B cell (primary cell): ENCODE results near the gene LIG4. TPM values are rescaled to one million over a fixed set of nuclear protein-coding genes. Genes with fewer than 3 reads are reported as not detected.

ENCODE experiments used
- ATAC-seq: fragments of 200-7000 bp; cut with Tn5 transposase; one replicate; pipeline ENCODE4 v1.10.0; 2021; ENCODE audit warnings: low read depth, mild to moderate bottlenecking, moderate number of reproducible peaks, moderate library complexity
- CTCF ChIA-PET: fragments of 350-600 bp; sonication (Branson Sonifier 250); formaldehyde crosslinking; loops from one replicate; lab custom pipeline; 2021; ENCODE audit warnings: antibody characterized with exemption, inconsistent platforms; lab: Charles Lee
- POLR2A ChIA-PET: fragments of 350-600 bp; sonication (Branson Sonifier 250); formaldehyde crosslinking; loops from one replicate; lab custom pipeline; 2021; ENCODE audit warnings: antibody characterized with exemption; lab: Charles Lee
- DNase-seq: peaks from one replicate; pipeline ENCODE4 v3.0.0; 2013
- H2AFZ ChIP-seq: 2 replicates; pipeline ENCODE4 v1.6.1; 2012; ENCODE audit warnings: mild to moderate bottlenecking, low read depth, low read length; ENCODE audit not compliant: insufficient read depth, poor library complexity, severe bottlenecking
- H3K27ac ChIP-seq, 2 donors: 1 replicate in 1 of 2; 2 replicates in 1 of 2; pipeline ENCODE4 v1.5.1; 2012 to 2013; ENCODE audit warnings: low read length in 2 of 2, mild to moderate bottlenecking in 2 of 2, moderate library complexity in 1 of 2
- H3K27me3 ChIP-seq, 4 experiments: fragments of 200-600 bp in 1 of 4; sonication (generic) in 1 of 4; replicated peaks in 1 of 4; 1 replicate in 2 of 4; 2 replicates in 2 of 4; pipeline versions ENCODE4 v1.6.1 to v1.7.0; 2013 to 2016; ENCODE audit warnings: low read length in 3 of 4, mild to moderate bottlenecking in 2 of 4, mixed read lengths in 1 of 4, moderate library complexity in 1 of 4; ENCODE audit not compliant: insufficient read depth in 4 of 4, control insufficient read depth in 3 of 4; ENCODE audit errors: control extremely low read depth in 1 of 4
- H3K36me3 ChIP-seq, 2 experiments: replicated peaks in 1 of 2; 1 replicate in 1 of 2; 2 replicates in 1 of 2; pipeline versions ENCODE4 v1.6.1 to v1.7.1; 2013; ENCODE audit warnings: low read length in 1 of 2; ENCODE audit not compliant: insufficient read depth in 2 of 2, control insufficient read depth in 1 of 2; ENCODE audit errors: control extremely low read depth in 1 of 2, extremely low read depth in 1 of 2
- H3K4me1 ChIP-seq, 2 donors: fragments of 200-600 bp in 1 of 2; sonication (generic) in 1 of 2; 1 replicate in 1 of 2; 2 replicates in 1 of 2; pipeline versions ENCODE4 v1.5.1 to v1.6.1; 2013 to 2017; ENCODE audit warnings: low read length in 2 of 2; ENCODE audit not compliant: control insufficient read depth in 2 of 2, insufficient read depth in 2 of 2
- H3K4me2 ChIP-seq: replicated peaks from 2 replicates; pipeline ENCODE3; 2012; ENCODE audit warnings: mild to moderate bottlenecking, low read depth, low read length; ENCODE audit not compliant: poor library complexity, severe bottlenecking
- H3K4me3 ChIP-seq, 5 experiments: fragments of 200-600 bp in 1 of 5; sonication (generic) in 1 of 5; 1 replicate in 3 of 5; 2 replicates in 2 of 5; pipeline versions ENCODE4 v1.5.1 to v1.7.0; 2011 to 2016; ENCODE audit warnings: low read length in 4 of 5, mild to moderate bottlenecking in 4 of 5, low read depth in 2 of 5, control low read depth in 1 of 5, moderate library complexity in 1 of 5; ENCODE audit not compliant: insufficient read depth in 1 of 5; ENCODE audit errors: control extremely low read depth in 1 of 5, extremely low read depth in 1 of 5
- H3K79me2 ChIP-seq: fragments of 200-600 bp; sonication (generic); one replicate; pipeline ENCODE4 v1.6.0; 2016; ENCODE audit warnings: low read length; ENCODE audit not compliant: control insufficient read depth, insufficient read depth
- H3K9ac ChIP-seq: fragments of 200-600 bp; sonication (generic); 2 replicates; pipeline ENCODE4 v1.6.1; 2017; ENCODE audit warnings: mild to moderate bottlenecking, low read length, moderate library complexity
- H3K9me3 ChIP-seq, 3 donors: one replicate each; pipeline versions ENCODE4 v1.6.1 to v1.7.1; 2013; ENCODE audit warnings: low read length in 2 of 3; ENCODE audit not compliant: control insufficient read depth in 2 of 3, insufficient read depth in 1 of 3; ENCODE audit errors: control extremely low read depth in 1 of 3
- H4K20me1 ChIP-seq: 2 replicates; pipeline ENCODE4 v1.6.0; 2012; ENCODE audit warnings: mild to moderate bottlenecking, low read length; ENCODE audit not compliant: insufficient read depth, control insufficient read depth, poor library complexity, severe bottlenecking
- H3K27ac Mint-ChIP-seq: one replicate; pipeline ENCODE4 v1.8.0; 2021; ENCODE audit warnings: mixed read lengths
- H3K27me3 Mint-ChIP-seq: one replicate; pipeline ENCODE4 v1.8.0; 2021; ENCODE audit warnings: mixed read lengths
- H3K4me1 Mint-ChIP-seq: one replicate; pipeline ENCODE4 v1.8.0; 2021; ENCODE audit warnings: mixed read lengths
- H3K4me3 Mint-ChIP-seq: one replicate; pipeline ENCODE4 v1.8.0; 2021; ENCODE audit warnings: mixed read lengths
- H3K9me3 Mint-ChIP-seq: one replicate; pipeline ENCODE4 v1.8.0; 2022; ENCODE audit warnings: mixed read lengths; ENCODE audit not compliant: insufficient read depth
- CTCF ChIP-seq: fragments of 200-600 bp; IDR thresholded peaks from one replicate; pipeline ENCODE4 v1.8.0; 2022; ENCODE audit warnings: antibody characterized with exemption, mild to moderate bottlenecking
- EZH2 ChIP-seq: IDR thresholded peaks from 2 replicates; pipeline ENCODE4 v1.6.1; 2012; ENCODE audit warnings: borderline replicate concordance, low read depth, mild to moderate bottlenecking, moderate library complexity, low read length; ENCODE audit not compliant: insufficient read depth, poor library complexity, severe bottlenecking
- WGBS: methylation state at CpG from one replicate; pipeline ENCODE4 v1.1.5; 2013; ENCODE audit warnings: missing lambda C conversion rate; ENCODE audit not compliant: insufficient coverage; 5-methylcytosine and 5-hydroxymethylcytosine counted together
- intact Hi-C: fragments of 100-400 bp; cut with micrococcal nuclease; formaldehyde crosslinking; loops from one replicate; pipeline ENCODE4 v1.10.0; 2022
- polyA plus RNA-seq: library from polyadenylated mRNA; depleted of rRNA; stranded (reverse); fragments of >200 nt; gene quantifications from 2 replicates; pipeline ENCODE4 v1.2.3, GENCODE V29; 2012
- total RNA-seq, 2 donors: library from RNA; stranded (reverse); fragments of 120-200 nt in 1 of 2; gene quantifications; 1 replicate in 1 of 2; 2 replicates in 1 of 2; pipeline versions ENCODE4 v1.2.3 to v1.2.4, GENCODE V29; 2013 to 2022

The LIG4 gene
- total and polyA plus RNA-seq, 2 donors (not counting 1 experiment from before 2014, with no cell fraction given), result 6.6 to 22.3 TPM

GRCh38 chr13:108168929-108169328 is 46.4 kb downstream of the LIG4 start:
- ATAC-seq, result no peak
- Histone ChIP-seq H3K9me3 (peaks cover 0 to 9% (median 7%) of the 10 kb centered on the region in 3 donors), H3K27ac (no peak overlapping the region), H3K4me1 (no peaks in the 10 kb centered on the region), H2AFZ (no peak overlapping the region), H3K4me3 (no peak overlapping the region), H3K27me3 (peaks cover 0 to 5% (median 0%) of the 10 kb centered on the region in 4 experiments), H3K36me3 (no peaks in the 10 kb centered on the region), H3K4me2 (no peak overlapping the region), H4K20me1 (no peaks in the 10 kb centered on the region), H3K79me2 (no peaks in the 10 kb centered on the region), H3K9ac (no peak overlapping the region)
- Mint-ChIP-seq H3K4me1 (no peaks in the 10 kb centered on the region), H3K9me3 (peaks cover 9% of the 10 kb centered on the region), H3K27me3 (peaks cover 38% of the 10 kb centered on the region), H3K27ac (no peak overlapping the region), H3K4me3 (no peak overlapping the region)
- POLR2A ChIA-PET, result no interaction called here
- intact Hi-C loops, result no loop called here
- 82% methylated on average over 3 of the region's 3 CpGs for WGBS
- CTCF ChIA-PET, result interaction anchor here (0.5 kb wide), 1 partner anchor 13 kb away, joined by 3 read pairs; no protein-coding TSS in a partner anchor
- TF ChIP-seq EZH2 (no peak), CTCF (no peak)
- DNase-seq, result no peak

GRCh38 chr13:108166078-108166477 is 49.3 kb downstream of the LIG4 start:
- TF ChIP-seq CTCF, result no peak
- TF ChIP-seq EZH2, result no peak
- intact Hi-C loops, result no loop called here
- no peak overlapping the region for H3K9ac ChIP-seq
- peaks cover 0 to 7% (median 6%) of the 10 kb centered on the region in 3 donors for H3K9me3 ChIP-seq
- no peak overlapping the region for H2AFZ ChIP-seq
- ATAC-seq, result no peak
- no peaks in the 10 kb centered on the region for H4K20me1 ChIP-seq
- H3K4me1 Mint-ChIP-seq, result no peaks in the 10 kb centered on the region
- H3K4me2 ChIP-seq, result no peak overlapping the region
- H3K27me3 ChIP-seq, result peaks cover 0 to 5% (median 0%) of the 10 kb centered on the region in 4 experiments
- H3K36me3 ChIP-seq, result no peaks in the 10 kb centered on the region
- H3K4me3 ChIP-seq, result no peak overlapping the region
- DNase-seq, result no peak
- no peaks in the 10 kb centered on the region for H3K79me2 ChIP-seq
- H3K27ac ChIP-seq, result no peak overlapping the region
- peaks cover under 1% of the 10 kb centered on the region for H3K9me3 Mint-ChIP-seq
- POLR2A ChIA-PET, result no interaction called here
- no peak overlapping the region for H3K27ac Mint-ChIP-seq
- no peak overlapping the region for H3K4me3 Mint-ChIP-seq
- peaks cover 31% of the 10 kb centered on the region for H3K27me3 Mint-ChIP-seq
- no peaks in the 10 kb centered on the region for H3K4me1 ChIP-seq
- WGBS, result 67% methylated on average over 1 of the region's 3 CpGs
- CTCF ChIA-PET, result interaction anchor here (3.2 kb wide), 1 partner anchor 11 kb away, joined by 12 read pairs; no protein-coding TSS in a partner anchor
